SK-N-SH treated with all-trans-retinoic acid at 6 μM for 48 hours (cell line): ENCODE results near the gene UTS2R.

Experiments
- ATAC-seq: fragments of 200-7000 bp; cut with Tn5 transposase; 3 replicates; pipeline ENCODE4 v1.9.1; 2020; ENCODE audit warnings: mild to moderate bottlenecking, moderate library complexity
- ARNTL ChIP-seq: fragments of 450-650 bp; formaldehyde crosslinking; IDR thresholded peaks from 2 replicates; pipeline ENCODE4 v1.5.0; 2020; ENCODE audit warnings: low read depth, mild to moderate bottlenecking, moderate library complexity, borderline replicate concordance
- BACH2 ChIP-seq: fragments of 250-450 bp; sonication (Bioruptor Pico); IDR thresholded peaks from 2 replicates; pipeline ENCODE4 v1.9.0; 2021; ENCODE audit warnings: mild to moderate bottlenecking, borderline replicate concordance
- CSDC2 ChIP-seq: fragments of 250-450 bp; sonication (Bioruptor Pico); IDR thresholded peaks from 2 replicates; pipeline ENCODE4 v1.5.0; 2020; ENCODE audit warnings: mild to moderate bottlenecking, moderate library complexity
- CSRNP3 ChIP-seq: fragments of 250-450 bp; sonication (Bioruptor Pico); IDR thresholded peaks from 2 replicates; pipeline ENCODE4 v1.5.1; 2021; ENCODE audit warnings: mild to moderate bottlenecking, moderate library complexity
- ESRRG ChIP-seq: fragments of 250-450 bp; sonication (Bioruptor Pico); IDR thresholded peaks from 2 replicates; pipeline ENCODE4 v1.6.1; 2021; ENCODE audit warnings: mild to moderate bottlenecking
- GLIS3 ChIP-seq: fragments of 250-450 bp; sonication (Bioruptor Pico); IDR thresholded peaks from 2 replicates; pipeline ENCODE4 v1.5.0; 2020; ENCODE audit warnings: mild to moderate bottlenecking, moderate library complexity
- ISL1 ChIP-seq: fragments of 250-450 bp; sonication (Bioruptor Pico); IDR thresholded peaks from 2 replicates; pipeline ENCODE4 v2.1.2; 2022; ENCODE audit warnings: mild to moderate bottlenecking, moderate library complexity
- OSR1 ChIP-seq: fragments of 250-450 bp; sonication (Bioruptor Pico); IDR thresholded peaks from 2 replicates; pipeline ENCODE4 v1.8.0; 2022; ENCODE audit warnings: moderate library complexity, mild to moderate bottlenecking, inconsistent platforms
- PATZ1 ChIP-seq: fragments of 250-450 bp; sonication (Bioruptor Pico); IDR thresholded peaks from 2 replicates; pipeline ENCODE4 v1.8.0; 2020; ENCODE audit warnings: mild to moderate bottlenecking, moderate library complexity, borderline replicate concordance
- PPARA ChIP-seq: fragments of 250-450 bp; sonication (Bioruptor Pico); IDR thresholded peaks from 2 replicates; pipeline ENCODE4 v1.5.0; 2020; ENCODE audit warnings: mild to moderate bottlenecking, borderline replicate concordance
- RARB ChIP-seq: fragments of 250-450 bp; sonication (Bioruptor Pico); IDR thresholded peaks from 2 replicates; pipeline ENCODE4 v1.8.0; 2021; ENCODE audit warnings: mild to moderate bottlenecking, moderate library complexity
- SNAI2 ChIP-seq: fragments of 250-450 bp; sonication (Bioruptor Pico); IDR thresholded peaks from 2 replicates; pipeline ENCODE4 v1.5.0; 2020; ENCODE audit warnings: mild to moderate bottlenecking, moderate library complexity
- TCF4 ChIP-seq: fragments of 250-450 bp; sonication (Bioruptor Pico); IDR thresholded peaks from 2 replicates; pipeline ENCODE4 v1.8.0; 2021; ENCODE audit warnings: mild to moderate bottlenecking, moderate library complexity, borderline replicate concordance
- TOX ChIP-seq: fragments of 250-450 bp; sonication (Bioruptor Pico); IDR thresholded peaks from 2 replicates; pipeline ENCODE4 v1.8.0; 2021; ENCODE audit warnings: mild to moderate bottlenecking, moderate library complexity, borderline replicate concordance
- TSHZ2 ChIP-seq: fragments of 250-450 bp; sonication (Bioruptor Pico); IDR thresholded peaks from 2 replicates; pipeline ENCODE4 v1.5.0; 2020; ENCODE audit warnings: mild to moderate bottlenecking, moderate library complexity
- ZC3H10 ChIP-seq: fragments of 250-450 bp; sonication (Bioruptor Pico); IDR thresholded peaks from 2 replicates; pipeline ENCODE4 v1.5.1; 2021; ENCODE audit warnings: mild to moderate bottlenecking, moderate library complexity
- ZFP3 ChIP-seq: fragments of 250-450 bp; sonication (Bioruptor Pico); IDR thresholded peaks from 2 replicates; pipeline ENCODE4 v1.5.0; 2020; ENCODE audit warnings: mild to moderate bottlenecking, moderate library complexity
- ZFP30 ChIP-seq: fragments of 450-650 bp; formaldehyde crosslinking; IDR thresholded peaks from 2 replicates; pipeline ENCODE4 v1.5.0; 2022; ENCODE audit warnings: mild to moderate bottlenecking, moderate library complexity
- ZNF565 ChIP-seq: fragments of 450-650 bp; formaldehyde crosslinking; conservative IDR thresholded peaks from 2 replicates; pipeline ENCODE4 v1.5.0; 2020; ENCODE audit warnings: low read depth, mild to moderate bottlenecking, moderate library complexity
- ZNF70 ChIP-seq: fragments of 450-650 bp; formaldehyde crosslinking; IDR thresholded peaks from 2 replicates; pipeline ENCODE4 v1.5.0; 2020; ENCODE audit warnings: mild to moderate bottlenecking, moderate library complexity
- ZNF8 ChIP-seq: fragments of 450-650 bp; formaldehyde crosslinking; IDR thresholded peaks from 2 replicates; pipeline ENCODE4 v1.5.0; 2020; ENCODE audit warnings: mild to moderate bottlenecking, moderate library complexity
- TF ChIP-seq, protein P1 (sequence below): fragments of 250-450 bp; sonication (Bioruptor Pico); IDR thresholded peaks from 2 replicates; pipeline ENCODE4 v1.8.0; 2021; ENCODE audit warnings: low read depth, mild to moderate bottlenecking, moderate library complexity, borderline replicate concordance

The UTS2R gene

DNA sequence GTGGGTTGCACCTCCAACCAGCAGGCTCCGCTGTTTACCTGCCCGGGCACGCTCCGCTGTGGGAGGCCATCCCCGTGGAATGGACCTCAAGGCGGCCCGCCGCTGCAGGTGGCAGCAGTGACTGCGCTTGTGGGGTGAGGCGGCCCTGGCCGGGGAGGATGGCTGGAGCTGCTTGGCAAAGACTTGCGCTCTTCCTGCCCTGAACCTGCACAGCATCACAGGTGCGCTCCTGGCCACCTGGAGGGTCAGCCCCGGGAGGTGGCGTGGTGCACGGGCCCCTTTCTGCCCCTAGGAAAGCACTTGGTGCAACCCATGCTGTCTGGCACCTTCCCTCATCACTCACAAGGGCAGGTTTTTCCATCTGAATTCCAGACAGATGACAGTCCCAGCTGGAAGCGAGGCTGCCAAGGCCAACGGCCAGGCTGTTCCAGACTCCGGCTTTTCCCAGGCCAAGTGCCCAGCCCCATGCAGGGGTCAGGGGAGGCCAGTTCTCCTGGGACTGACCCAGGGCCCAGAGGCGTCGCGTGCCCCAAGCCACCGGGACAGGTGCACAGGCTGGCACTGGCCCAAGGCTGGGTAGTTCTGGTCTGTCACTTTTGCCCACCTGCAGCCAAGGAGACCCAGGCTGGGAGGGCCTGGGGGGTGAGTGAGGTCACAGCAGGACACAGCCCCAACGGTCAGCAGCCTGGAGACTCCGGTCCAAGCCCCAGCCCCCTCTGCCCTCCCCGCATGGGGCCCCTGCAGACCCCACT is 13.3 kb downstream of the UTS2R start:
- peak; percentile 29 for ATAC-seq
- TF ChIP-seq ARNTL (no peak), ZNF70 (CRISPR knock-in tag) (no peak), TSHZ2 (no peak), RARB (CRISPR knock-in tag) (no peak), ZFP30 (no peak), GLIS3 (no peak), CSDC2 (CRISPR knock-in tag) (no peak), TOX (CRISPR knock-in tag) (no peak), PPARA (CRISPR knock-in tag) (no peak), ZFP3 (CRISPR knock-in tag) (no peak), ZC3H10 (CRISPR knock-in tag) (no peak), TCF4 (no peak), ZNF565 (CRISPR knock-in tag) (no peak), ESRRG (no peak), CSRNP3 (CRISPR knock-in tag) (no peak), BACH2 (CRISPR knock-in tag) (no peak)
- TF ChIP-seq, protein P1, sequence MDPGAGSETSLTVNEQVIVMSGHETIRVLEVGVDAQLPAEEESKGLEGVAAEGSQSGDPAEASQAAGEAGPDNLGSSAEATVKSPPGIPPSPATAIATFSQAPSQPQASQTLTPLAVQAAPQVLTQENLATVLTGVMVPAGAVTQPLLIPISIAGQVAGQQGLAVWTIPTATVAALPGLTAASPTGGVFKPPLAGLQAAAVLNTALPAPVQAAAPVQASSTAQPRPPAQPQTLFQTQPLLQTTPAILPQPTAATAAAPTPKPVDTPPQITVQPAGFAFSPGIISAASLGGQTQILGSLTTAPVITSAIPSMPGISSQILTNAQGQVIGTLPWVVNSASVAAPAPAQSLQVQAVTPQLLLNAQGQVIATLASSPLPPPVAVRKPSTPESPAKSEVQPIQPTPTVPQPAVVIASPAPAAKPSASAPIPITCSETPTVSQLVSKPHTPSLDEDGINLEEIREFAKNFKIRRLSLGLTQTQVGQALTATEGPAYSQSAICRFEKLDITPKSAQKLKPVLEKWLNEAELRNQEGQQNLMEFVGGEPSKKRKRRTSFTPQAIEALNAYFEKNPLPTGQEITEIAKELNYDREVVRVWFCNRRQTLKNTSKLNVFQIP (CRISPR knock-in tag): no peak

GRCh38 chr17:82385559-82386254 is 14.1 kb downstream of the UTS2R start:
- ATAC-seq: no peak
- no peak for TF ChIP-seq PPARA (CRISPR knock-in tag)
- no peak for TF ChIP-seq CSDC2 (CRISPR knock-in tag)
- no peak for TF ChIP-seq RARB (CRISPR knock-in tag)
- no peak for TF ChIP-seq ZNF565 (CRISPR knock-in tag)
- TF ChIP-seq ZNF70 (CRISPR knock-in tag): no peak
- no peak for TF ChIP-seq ZFP3 (CRISPR knock-in tag)
- no peak for TF ChIP-seq CSRNP3 (CRISPR knock-in tag)
- TF ChIP-seq PATZ1: no peak
- no peak for TF ChIP-seq SNAI2 (CRISPR knock-in tag)
- TF ChIP-seq ZFP30: no peak
- TF ChIP-seq ZC3H10 (CRISPR knock-in tag): no peak
- no peak for TF ChIP-seq OSR1 (CRISPR knock-in tag)
- no peak for TF ChIP-seq BACH2 (CRISPR knock-in tag)
- TF ChIP-seq ZNF8 (CRISPR knock-in tag): no peak
- TF ChIP-seq ISL1 (CRISPR knock-in tag): no peak
- no peak for TF ChIP-seq TOX (CRISPR knock-in tag)
